Measurements from ENCODE around the gene PCGF1. TPM values are rescaled to one million over a fixed set of nuclear protein-coding genes. Genes with fewer than 3 reads are reported as not detected.

PCGF1 gene
- total and polyA plus RNA-seq, 2 of the 13 experiments (the other 11 are each of a cell fraction or from before 2014, with no cell fraction given), result 20.4 to 22.6 TPM

DNA sequence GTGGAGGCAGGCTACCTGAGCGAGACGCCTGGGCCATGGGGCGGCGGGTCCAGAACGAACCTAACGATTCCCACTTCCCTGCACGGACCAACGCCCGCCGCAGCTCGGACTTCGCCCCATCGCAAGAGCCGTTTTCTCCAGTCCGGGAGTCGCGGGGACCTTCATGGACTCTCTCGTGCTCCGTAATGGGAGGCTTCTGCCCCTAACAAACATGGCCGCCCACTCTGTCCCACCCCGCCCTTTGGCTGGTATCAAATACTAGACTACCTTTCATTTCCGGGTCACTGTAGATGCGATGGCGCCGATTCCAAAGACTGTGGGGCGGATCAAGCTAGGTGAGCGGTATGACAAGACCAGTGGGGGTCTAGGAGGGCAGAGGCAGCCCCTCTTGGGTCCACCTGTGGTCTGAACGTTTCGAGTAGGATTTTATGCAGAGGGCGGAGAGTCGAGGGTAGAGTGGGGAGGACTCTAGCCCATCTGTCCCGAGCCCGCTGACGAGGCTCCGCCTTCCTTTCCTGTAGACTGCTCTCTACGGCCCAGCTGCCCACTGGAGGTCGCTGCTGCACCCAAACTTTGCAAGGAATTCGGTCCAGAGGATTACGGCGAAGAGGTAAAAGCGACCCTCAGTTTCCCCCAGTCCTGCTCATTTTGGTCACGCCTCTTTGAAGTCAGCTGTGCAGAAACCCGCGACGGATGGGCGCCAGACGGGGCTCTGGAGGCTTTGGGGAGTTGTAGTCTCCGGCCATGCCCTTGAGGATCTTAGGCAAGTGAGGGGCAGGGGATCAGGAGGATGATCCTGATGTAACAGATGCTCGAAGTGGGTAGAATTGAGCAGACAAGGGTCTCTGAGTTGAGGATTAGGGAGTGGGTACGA lies 24.5 kb downstream of the PCGF1 start, which contains the start of the genes CCDC142 and TTC31 (continued):
- peak; percentile 86 for TF ChIP-seq ZNF143 (CRISPR knock-in tag; IDR thresholded peaks at IDR 0.05)
- TF ChIP-seq, protein P1, sequence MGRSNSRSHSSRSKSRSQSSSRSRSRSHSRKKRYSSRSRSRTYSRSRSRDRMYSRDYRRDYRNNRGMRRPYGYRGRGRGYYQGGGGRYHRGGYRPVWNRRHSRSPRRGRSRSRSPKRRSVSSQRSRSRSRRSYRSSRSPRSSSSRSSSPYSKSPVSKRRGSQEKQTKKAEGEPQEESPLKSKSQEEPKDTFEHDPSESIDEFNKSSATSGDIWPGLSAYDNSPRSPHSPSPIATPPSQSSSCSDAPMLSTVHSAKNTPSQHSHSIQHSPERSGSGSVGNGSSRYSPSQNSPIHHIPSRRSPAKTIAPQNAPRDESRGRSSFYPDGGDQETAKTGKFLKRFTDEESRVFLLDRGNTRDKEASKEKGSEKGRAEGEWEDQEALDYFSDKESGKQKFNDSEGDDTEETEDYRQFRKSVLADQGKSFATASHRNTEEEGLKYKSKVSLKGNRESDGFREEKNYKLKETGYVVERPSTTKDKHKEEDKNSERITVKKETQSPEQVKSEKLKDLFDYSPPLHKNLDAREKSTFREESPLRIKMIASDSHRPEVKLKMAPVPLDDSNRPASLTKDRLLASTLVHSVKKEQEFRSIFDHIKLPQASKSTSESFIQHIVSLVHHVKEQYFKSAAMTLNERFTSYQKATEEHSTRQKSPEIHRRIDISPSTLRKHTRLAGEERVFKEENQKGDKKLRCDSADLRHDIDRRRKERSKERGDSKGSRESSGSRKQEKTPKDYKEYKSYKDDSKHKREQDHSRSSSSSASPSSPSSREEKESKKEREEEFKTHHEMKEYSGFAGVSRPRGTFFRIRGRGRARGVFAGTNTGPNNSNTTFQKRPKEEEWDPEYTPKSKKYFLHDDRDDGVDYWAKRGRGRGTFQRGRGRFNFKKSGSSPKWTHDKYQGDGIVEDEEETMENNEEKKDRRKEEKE (IDR thresholded peaks at IDR 0.05), result no peak
- TF ChIP-seq, protein P2, sequence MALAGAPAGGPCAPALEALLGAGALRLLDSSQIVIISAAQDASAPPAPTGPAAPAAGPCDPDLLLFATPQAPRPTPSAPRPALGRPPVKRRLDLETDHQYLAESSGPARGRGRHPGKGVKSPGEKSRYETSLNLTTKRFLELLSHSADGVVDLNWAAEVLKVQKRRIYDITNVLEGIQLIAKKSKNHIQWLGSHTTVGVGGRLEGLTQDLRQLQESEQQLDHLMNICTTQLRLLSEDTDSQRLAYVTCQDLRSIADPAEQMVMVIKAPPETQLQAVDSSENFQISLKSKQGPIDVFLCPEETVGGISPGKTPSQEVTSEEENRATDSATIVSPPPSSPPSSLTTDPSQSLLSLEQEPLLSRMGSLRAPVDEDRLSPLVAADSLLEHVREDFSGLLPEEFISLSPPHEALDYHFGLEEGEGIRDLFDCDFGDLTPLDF (CRISPR knock-in tag; IDR thresholded peaks at IDR 0.05), result peak; percentile 87
- TF ChIP-seq, protein P3, sequence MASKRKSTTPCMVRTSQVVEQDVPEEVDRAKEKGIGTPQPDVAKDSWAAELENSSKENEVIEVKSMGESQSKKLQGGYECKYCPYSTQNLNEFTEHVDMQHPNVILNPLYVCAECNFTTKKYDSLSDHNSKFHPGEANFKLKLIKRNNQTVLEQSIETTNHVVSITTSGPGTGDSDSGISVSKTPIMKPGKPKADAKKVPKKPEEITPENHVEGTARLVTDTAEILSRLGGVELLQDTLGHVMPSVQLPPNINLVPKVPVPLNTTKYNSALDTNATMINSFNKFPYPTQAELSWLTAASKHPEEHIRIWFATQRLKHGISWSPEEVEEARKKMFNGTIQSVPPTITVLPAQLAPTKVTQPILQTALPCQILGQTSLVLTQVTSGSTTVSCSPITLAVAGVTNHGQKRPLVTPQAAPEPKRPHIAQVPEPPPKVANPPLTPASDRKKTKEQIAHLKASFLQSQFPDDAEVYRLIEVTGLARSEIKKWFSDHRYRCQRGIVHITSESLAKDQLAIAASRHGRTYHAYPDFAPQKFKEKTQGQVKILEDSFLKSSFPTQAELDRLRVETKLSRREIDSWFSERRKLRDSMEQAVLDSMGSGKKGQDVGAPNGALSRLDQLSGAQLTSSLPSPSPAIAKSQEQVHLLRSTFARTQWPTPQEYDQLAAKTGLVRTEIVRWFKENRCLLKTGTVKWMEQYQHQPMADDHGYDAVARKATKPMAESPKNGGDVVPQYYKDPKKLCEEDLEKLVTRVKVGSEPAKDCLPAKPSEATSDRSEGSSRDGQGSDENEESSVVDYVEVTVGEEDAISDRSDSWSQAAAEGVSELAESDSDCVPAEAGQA (IDR thresholded peaks at IDR 0.05; ENCODE audit: low read depth), result peak; percentile 92
- TF ChIP-seq, protein P3 (CRISPR knock-in tag; IDR thresholded peaks at IDR 0.05; ENCODE audit: borderline replicate concordance), result no peak
- peak; percentile 71 for TF ChIP-seq ZNF317 (CRISPR knock-in tag; IDR thresholded peaks at IDR 0.05)
- TF ChIP-seq, protein P4, sequence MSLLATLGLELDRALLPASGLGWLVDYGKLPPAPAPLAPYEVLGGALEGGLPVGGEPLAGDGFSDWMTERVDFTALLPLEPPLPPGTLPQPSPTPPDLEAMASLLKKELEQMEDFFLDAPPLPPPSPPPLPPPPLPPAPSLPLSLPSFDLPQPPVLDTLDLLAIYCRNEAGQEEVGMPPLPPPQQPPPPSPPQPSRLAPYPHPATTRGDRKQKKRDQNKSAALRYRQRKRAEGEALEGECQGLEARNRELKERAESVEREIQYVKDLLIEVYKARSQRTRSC (CRISPR knock-in tag; IDR thresholded peaks at IDR 0.05; ENCODE audit: low read depth), result no peak
- TF ChIP-seq ZBTB21 (CRISPR knock-in tag; IDR thresholded peaks at IDR 0.05), result no peak; the same call in 1 of the 2 replicates
- TF ChIP-seq, protein P5, sequence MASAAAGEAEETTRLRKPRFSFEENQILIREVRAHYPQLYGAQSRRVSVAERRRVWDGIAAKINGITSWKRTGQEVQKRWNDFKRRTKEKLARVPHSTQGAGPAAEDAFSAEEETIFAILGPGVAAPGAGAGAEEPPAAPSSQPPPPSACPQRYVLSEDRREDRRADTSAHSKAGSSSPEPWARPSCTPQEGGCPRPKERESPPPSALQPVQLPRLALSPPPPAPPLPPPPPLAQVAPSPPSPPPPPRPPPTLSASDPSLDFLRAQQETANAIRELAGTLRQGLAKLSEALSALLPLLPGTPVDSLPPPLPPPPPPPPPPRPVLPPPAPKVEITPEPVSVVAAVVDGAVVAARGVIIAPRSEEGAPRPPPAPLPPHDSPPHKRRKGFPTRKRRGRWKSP (CRISPR knock-in tag; IDR thresholded peaks at IDR 0.05), result peak; percentile 85
